ENCODE measurements around the gene IDUA. TPM values are rescaled to one million over a fixed set of nuclear protein-coding genes. Genes with fewer than 3 reads are reported as not detected.

IDUA gene
- total RNA-seq, 1 donor from 2014 or later, result 9.0 TPM

- H3K27ac ChIP-seq (replicated peaks), result peak overlapping the region; percentile 38
- no peaks in the 10 kb centered on the region for H3K36me3 ChIP-seq
- intact Hi-C loops (cut with micrococcal nuclease), result no loop called here
- peak overlapping the region; percentile 29 for H3K4me3 ChIP-seq
- no peaks in the 10 kb centered on the region for H3K9me3 ChIP-seq (replicated peaks)
- no peak for TF ChIP-seq CTCF (IDR thresholded peaks at IDR 0.05; ENCODE audit: borderline replicate concordance)
- DNase-seq, result peak; percentile 53
- peaks cover 19% of the 10 kb centered on the region for H3K4me1 ChIP-seq
- H3K27me3 ChIP-seq (ENCODE audit: low read depth), result peaks cover 69% of the 10 kb centered on the region
These were observed 47.2 kb downstream of the IDUA start for GRCh38 chr4:1033840-1034551.

- H3K9me3 ChIP-seq (replicated peaks), result no peaks in the 10 kb centered on the region
- intact Hi-C loops (cut with micrococcal nuclease), result no loop called here
- peaks cover 61% of the 10 kb centered on the region for H3K27me3 ChIP-seq (ENCODE audit: low read depth)
- H3K36me3 ChIP-seq, result no peaks in the 10 kb centered on the region
- no peak for TF ChIP-seq CTCF (IDR thresholded peaks at IDR 0.05; ENCODE audit: borderline replicate concordance)
- no peak overlapping the region for H3K4me3 ChIP-seq
- peak; percentile 48 for DNase-seq
- H3K4me1 ChIP-seq, result peaks cover 12% of the 10 kb centered on the region
- peak overlapping the region; percentile 16 for H3K27ac ChIP-seq (replicated peaks)
These were observed 48.7 kb downstream of the IDUA start for GRCh38 chr4:1035510-1035909.

- intact Hi-C loops (cut with micrococcal nuclease), result no loop called here
- Histone ChIP-seq H3K27me3 (ENCODE audit: low read depth) (peaks cover 61% of the 10 kb centered on the region), H3K27ac (replicated peaks) (no peak overlapping the region), H3K4me1 (peaks cover 12% of the 10 kb centered on the region), H3K9me3 (replicated peaks) (no peaks in the 10 kb centered on the region), H3K36me3 (no peaks in the 10 kb centered on the region), H3K4me3 (no peak overlapping the region)
- TF ChIP-seq CTCF (IDR thresholded peaks at IDR 0.05; ENCODE audit: borderline replicate concordance), result no peak
- DNase-seq, result no peak
These were observed 49.3 kb downstream of the IDUA start for GRCh38 chr4:1036095-1036494.

GRCh38 chr4:1036976-1037810 is 50.3 kb downstream of the IDUA start:
- DNase-seq, result no peak
- H3K27ac ChIP-seq (replicated peaks), result no peak overlapping the region
- no peaks in the 10 kb centered on the region for H3K36me3 ChIP-seq
- H3K9me3 ChIP-seq (replicated peaks), result no peaks in the 10 kb centered on the region
- peaks cover 20% of the 10 kb centered on the region for H3K4me1 ChIP-seq
- H3K4me3 ChIP-seq, result no peak overlapping the region
- intact Hi-C loops (cut with micrococcal nuclease), result no loop called here
- TF ChIP-seq CTCF (IDR thresholded peaks at IDR 0.05; ENCODE audit: borderline replicate concordance), result no peak
- peaks cover 60% of the 10 kb centered on the region for H3K27me3 ChIP-seq (ENCODE audit: low read depth)

GRCh38 chr4:1038948-1039492 is 52.2 kb downstream of the IDUA start:
- H3K27ac ChIP-seq (replicated peaks), result no peak overlapping the region
- intact Hi-C loops (cut with micrococcal nuclease), result no loop called here
- H3K9me3 ChIP-seq (replicated peaks), result no peaks in the 10 kb centered on the region
- H3K27me3 ChIP-seq (ENCODE audit: low read depth), result peaks cover 53% of the 10 kb centered on the region
- no peak for DNase-seq
- H3K4me3 ChIP-seq, result no peak overlapping the region
- peaks cover 26% of the 10 kb centered on the region for H3K4me1 ChIP-seq
- no peaks in the 10 kb centered on the region for H3K36me3 ChIP-seq
- no peak for TF ChIP-seq CTCF (IDR thresholded peaks at IDR 0.05; ENCODE audit: borderline replicate concordance)
